Tibial nerve (tissue), 4 donors: ENCODE measurements around the gene SBK3.

ENCODE experiments used
- CTCF ChIP-seq, 5 experiments: fragments of 200-600 bp in 3 of 5; fragments of 450-650 bp in 2 of 5; sonication (generic) in 3 of 5; IDR thresholded peaks; one replicate each; pipeline ENCODE4 v1.5.1; 2016 to 2019; ENCODE audit warnings: antibody characterized with exemption in 5 of 5, mild to moderate bottlenecking in 3 of 5, moderate library complexity in 2 of 5
- EP300 ChIP-seq, 2 donors: sonication (generic); formaldehyde crosslinking; IDR thresholded peaks; one replicate each; pipeline ENCODE4 v1.6.1; 2017; ENCODE audit warnings: antibody characterized with exemption in 2 of 2, mild to moderate bottlenecking in 1 of 2
- POLR2A ChIP-seq, 2 donors: fragments of 450-650 bp; IDR thresholded peaks; one replicate each; pipeline ENCODE4 v1.6.1; 2017; ENCODE audit warnings: antibody characterized with exemption in 2 of 2, mild to moderate bottlenecking in 2 of 2, moderate library complexity in 2 of 2

- TF ChIP-seq POLR2A (IDR thresholded peaks at IDR 0.05) = no peak
- TF ChIP-seq CTCF (IDR thresholded peaks at IDR 0.05) = peak; percentile 98 to 99 (median 99)
- peak; percentile 57 to 59 for TF ChIP-seq EP300 (IDR thresholded peaks at IDR 0.05)
These were observed 41.7 kb downstream of the SBK3 start for GRCh38 chr19:55503502-55504251.
